Upper lobe of right lung (tissue), 1 donor: Measurements from ENCODE around the gene AKT3. TPM values are rescaled to one million over a fixed set of nuclear protein-coding genes. Genes with fewer than 3 reads are reported as not detected.

ENCODE experiments used
- ATAC-seq: fragments of 200-7000 bp; cut with Tn5 transposase; one replicate; pipeline ENCODE4 v1.9.1; 2020; ENCODE audit warnings: mild to moderate bottlenecking, moderate library complexity
- DNase-seq: peaks from one replicate; pipeline ENCODE4 v3.0.0-alpha.2; 2020
- H3K27ac ChIP-seq: fragments of 200-600 bp; one replicate; pipeline ENCODE4 v1.8.0; 2022
- H3K27me3 ChIP-seq: fragments of 200-600 bp; one replicate; pipeline ENCODE4 v1.8.0; 2022; ENCODE audit warnings: mild to moderate bottlenecking
- H3K36me3 ChIP-seq: fragments of 200-600 bp; one replicate; pipeline ENCODE4 v1.8.0; 2022
- H3K4me1 ChIP-seq: fragments of 200-600 bp; one replicate; pipeline ENCODE4 v1.8.0; 2022
- H3K4me3 ChIP-seq: fragments of 200-600 bp; one replicate; pipeline ENCODE4 v1.8.0; 2022; ENCODE audit warnings: mild to moderate bottlenecking
- H3K9me3 ChIP-seq: fragments of 200-600 bp; one replicate; pipeline ENCODE4 v1.8.0; 2022
- intact Hi-C: fragments of 100-400 bp; cut with DNase I; formaldehyde crosslinking; loops from one replicate; pipeline ENCODE4 v1.11.0; 2022
- long read RNA-seq: library from polyadenylated mRNA; unstranded; transcript quantifications from one replicate; pipeline ENCODE4 v2.0.0, GENCODE V29; 2021
- total RNA-seq: library from RNA; stranded (reverse); fragmentation: NEBNext Ultra II Directional; extraction: Animal tissue kit (Norgen Biotek cat#: 25700); gene quantifications from one replicate; pipeline ENCODE4 v1.2.1, GENCODE V29; 2021
- TF ChIP-seq, protein P1 (sequence below): fragments of 200-600 bp; IDR thresholded peaks from one replicate; pipeline ENCODE4 v1.8.0; 2022; ENCODE audit warnings: antibody characterized with exemption
- donor health status: DM: no; HTN: yes; CAD: no; lungs with severe emphysema.

Gene AKT3
- total RNA-seq, result 64.6 TPM
- long read RNA-seq, full-length matches to known transcripts, result 4 of 19 reads
- long read RNA-seq, partial matches to known transcripts, result 1 of 19 reads
- long read RNA-seq, other reads (novel, unspliced or antisense), result 14 of 19 reads

DNA sequence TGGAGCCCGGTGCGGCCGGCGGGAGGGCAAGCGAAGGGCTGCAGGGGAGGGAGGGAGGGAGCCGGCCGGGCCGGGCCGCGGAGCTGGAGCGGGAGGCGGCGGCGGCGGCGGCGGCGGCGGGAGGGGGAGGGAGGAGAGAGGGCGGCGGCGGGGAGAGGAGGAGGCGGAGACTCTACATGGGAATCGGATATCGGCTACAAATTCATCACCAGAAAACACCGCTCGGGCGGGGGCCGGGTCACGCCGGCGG is at the start of gene AKT3:
AKT3 (minus strand) TSS at position 42 of the 250 bp plus-strand sequence. CDS start 7,073 bp downstream, outside the sequence.
- peak within 1 kb of the TSS; percentile 88 for H3K27ac ChIP-seq
- no peaks in the 10 kb centered on the region for H3K4me1 ChIP-seq
- H3K9me3 ChIP-seq, result no peaks in the 10 kb centered on the region
- ATAC-seq (peak; percentile 88), DNase-seq (peak; percentile 89)
- TF ChIP-seq, protein P1, sequence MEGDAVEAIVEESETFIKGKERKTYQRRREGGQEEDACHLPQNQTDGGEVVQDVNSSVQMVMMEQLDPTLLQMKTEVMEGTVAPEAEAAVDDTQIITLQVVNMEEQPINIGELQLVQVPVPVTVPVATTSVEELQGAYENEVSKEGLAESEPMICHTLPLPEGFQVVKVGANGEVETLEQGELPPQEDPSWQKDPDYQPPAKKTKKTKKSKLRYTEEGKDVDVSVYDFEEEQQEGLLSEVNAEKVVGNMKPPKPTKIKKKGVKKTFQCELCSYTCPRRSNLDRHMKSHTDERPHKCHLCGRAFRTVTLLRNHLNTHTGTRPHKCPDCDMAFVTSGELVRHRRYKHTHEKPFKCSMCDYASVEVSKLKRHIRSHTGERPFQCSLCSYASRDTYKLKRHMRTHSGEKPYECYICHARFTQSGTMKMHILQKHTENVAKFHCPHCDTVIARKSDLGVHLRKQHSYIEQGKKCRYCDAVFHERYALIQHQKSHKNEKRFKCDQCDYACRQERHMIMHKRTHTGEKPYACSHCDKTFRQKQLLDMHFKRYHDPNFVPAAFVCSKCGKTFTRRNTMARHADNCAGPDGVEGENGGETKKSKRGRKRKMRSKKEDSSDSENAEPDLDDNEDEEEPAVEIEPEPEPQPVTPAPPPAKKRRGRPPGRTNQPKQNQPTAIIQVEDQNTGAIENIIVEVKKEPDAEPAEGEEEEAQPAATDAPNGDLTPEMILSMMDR, result no peak
- peaks cover 6% of the 10 kb centered on the region for H3K27me3 ChIP-seq
- peak within 1 kb of the TSS; percentile 70 for H3K4me3 ChIP-seq
- intact Hi-C loops, result no loop called here
- no peaks in the 10 kb centered on the region for H3K36me3 ChIP-seq

DNA sequence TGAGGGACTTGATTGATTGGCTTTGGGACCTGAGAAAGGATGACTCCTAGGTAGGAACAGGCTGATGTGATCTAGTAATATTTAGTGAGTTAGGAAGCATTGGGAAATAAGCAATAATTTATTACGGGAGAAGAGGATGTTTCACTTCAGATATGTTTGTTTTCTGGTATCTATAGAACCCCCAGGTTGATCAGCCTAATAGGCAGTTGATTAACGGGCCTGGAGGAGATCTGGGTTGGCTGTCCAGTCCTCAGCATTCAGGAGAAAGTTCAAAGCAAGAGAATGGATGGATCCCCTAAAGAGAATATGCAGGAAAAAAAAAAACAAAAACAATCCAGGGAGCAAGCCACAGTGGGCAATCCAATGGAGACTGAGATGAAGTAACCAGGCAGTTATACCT is 48.2 kb upstream of the AKT3 start:
- Histone ChIP-seq H3K4me3 (no peak overlapping the region), H3K4me1 (no peaks in the 10 kb centered on the region), H3K27ac (no peak overlapping the region), H3K9me3 (no peaks in the 10 kb centered on the region), H3K27me3 (no peaks in the 10 kb centered on the region), H3K36me3 (no peaks in the 10 kb centered on the region)
- DNase-seq (no peak), ATAC-seq (no peak)
- intact Hi-C loops, result no loop called here
- TF ChIP-seq, protein P1, result no peak

DNA sequence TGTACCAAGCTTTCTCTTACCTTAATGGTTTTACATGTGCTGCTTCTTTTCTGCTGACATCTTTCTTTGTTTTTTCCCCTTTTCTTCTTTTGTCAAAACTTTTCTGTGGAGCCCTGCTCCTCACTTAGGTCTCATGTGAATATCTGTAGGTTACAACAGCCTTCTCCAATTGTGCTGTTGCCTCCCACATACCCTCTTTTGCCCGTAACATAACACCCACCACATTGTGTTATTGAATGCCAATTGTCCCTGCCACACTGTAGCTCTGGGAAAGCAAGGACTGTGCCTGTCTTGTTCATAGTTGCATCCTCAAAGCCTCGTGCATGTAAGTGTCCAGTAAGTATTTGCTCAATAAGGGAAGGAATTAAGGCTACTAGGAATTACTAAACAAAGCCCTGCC is 46.3 kb upstream of the AKT3 start:
- no peaks in the 10 kb centered on the region for H3K9me3 ChIP-seq
- intact Hi-C loops, result no loop called here
- no peaks in the 10 kb centered on the region for H3K4me1 ChIP-seq
- TF ChIP-seq, protein P1, result no peak
- no peak for ATAC-seq
- H3K27ac ChIP-seq, result no peak overlapping the region
- no peak overlapping the region for H3K4me3 ChIP-seq
- no peaks in the 10 kb centered on the region for H3K36me3 ChIP-seq
- DNase-seq, result no peak
- H3K27me3 ChIP-seq, result no peaks in the 10 kb centered on the region

DNA sequence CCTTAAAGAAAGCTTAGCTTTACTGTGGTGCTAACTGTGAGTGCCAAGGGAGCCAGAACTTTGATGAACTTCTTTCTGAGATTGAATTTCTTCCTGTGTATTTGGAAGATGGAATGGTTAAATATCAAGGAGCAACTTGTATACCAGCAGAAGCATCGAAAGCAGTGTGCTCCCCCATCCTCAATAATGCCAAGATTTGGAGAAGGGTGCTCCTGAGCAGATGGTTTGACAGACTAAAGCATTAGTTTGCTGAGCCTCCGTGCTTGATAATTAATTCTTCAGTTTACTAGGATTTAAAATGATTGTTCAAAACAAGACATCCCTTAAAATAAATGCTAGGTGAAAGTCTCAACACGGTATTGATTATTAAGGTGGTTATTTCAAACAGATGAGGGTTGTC is 42.4 kb upstream of the AKT3 start:
- H3K36me3 ChIP-seq, result no peaks in the 10 kb centered on the region
- TF ChIP-seq, protein P1, result no peak
- intact Hi-C loops, result no loop called here
- no peak overlapping the region for H3K4me3 ChIP-seq
- no peaks in the 10 kb centered on the region for H3K4me1 ChIP-seq
- no peak overlapping the region for H3K27ac ChIP-seq
- no peaks in the 10 kb centered on the region for H3K27me3 ChIP-seq
- no peaks in the 10 kb centered on the region for H3K9me3 ChIP-seq
- no peak for DNase-seq
- no peak for ATAC-seq

DNA sequence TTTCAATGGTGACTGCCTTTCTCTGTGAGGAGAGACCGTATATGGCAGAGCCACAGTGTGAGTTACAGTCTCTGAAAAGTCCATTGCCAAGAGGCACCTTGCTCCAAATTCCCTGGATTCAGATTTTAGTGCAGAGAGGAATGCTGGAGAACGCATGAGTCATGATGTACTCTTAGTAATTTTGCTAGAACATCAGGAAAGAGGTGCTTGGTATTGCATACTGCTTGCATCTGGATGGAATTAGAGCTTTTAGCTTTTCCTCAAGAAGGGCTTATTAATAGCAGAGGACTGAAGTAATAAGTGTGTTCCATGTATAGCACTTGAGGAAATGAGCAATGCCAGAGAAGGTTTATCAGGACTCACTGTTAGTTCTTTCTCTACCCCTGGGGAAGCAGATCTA is 40.5 kb upstream of the AKT3 start:
- TF ChIP-seq, protein P1, result no peak
- ATAC-seq, result no peak
- H3K4me1 ChIP-seq, result no peaks in the 10 kb centered on the region
- H3K4me3 ChIP-seq, result no peak overlapping the region
- H3K9me3 ChIP-seq, result no peaks in the 10 kb centered on the region
- intact Hi-C loops, result no loop called here
- no peak overlapping the region for H3K27ac ChIP-seq
- H3K36me3 ChIP-seq, result no peaks in the 10 kb centered on the region
- H3K27me3 ChIP-seq, result no peaks in the 10 kb centered on the region
- DNase-seq, result no peak

DNA sequence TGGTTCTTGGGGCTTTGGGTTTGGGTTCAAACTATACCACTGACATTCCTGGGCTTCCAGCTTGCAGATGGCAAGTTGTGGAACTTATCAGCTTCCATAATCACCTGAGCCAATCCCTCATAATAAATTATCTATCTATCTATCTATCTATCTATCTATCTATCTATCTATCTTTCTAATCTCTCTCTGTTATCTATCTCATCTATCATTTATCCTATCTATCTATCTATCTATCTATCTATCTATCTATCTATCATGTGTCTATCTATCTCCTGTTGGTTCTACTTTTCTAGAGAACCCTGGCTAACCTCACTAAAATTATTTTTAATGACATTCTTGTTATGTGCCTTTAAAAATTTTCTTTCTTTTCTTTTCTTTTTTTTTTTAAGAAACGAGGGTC is 35.8 kb upstream of the AKT3 start:
- DNase-seq (no peak), ATAC-seq (no peak)
- no peaks in the 10 kb centered on the region for H3K9me3 ChIP-seq
- no peak overlapping the region for H3K27ac ChIP-seq
- no peak overlapping the region for H3K4me3 ChIP-seq
- intact Hi-C loops, result no loop called here
- H3K4me1 ChIP-seq, result no peaks in the 10 kb centered on the region
- H3K27me3 ChIP-seq, result no peaks in the 10 kb centered on the region
- H3K36me3 ChIP-seq, result no peaks in the 10 kb centered on the region
- TF ChIP-seq, protein P1, result no peak
